ENCODE data around the gene MANBA. TPM values are rescaled to one million over a fixed set of nuclear protein-coding genes. Genes with fewer than 3 reads are reported as not detected.

The MANBA gene
- total and polyA plus RNA-seq, 12 donors = 8.9 to 47.7 (median 27.7) TPM

DNA sequence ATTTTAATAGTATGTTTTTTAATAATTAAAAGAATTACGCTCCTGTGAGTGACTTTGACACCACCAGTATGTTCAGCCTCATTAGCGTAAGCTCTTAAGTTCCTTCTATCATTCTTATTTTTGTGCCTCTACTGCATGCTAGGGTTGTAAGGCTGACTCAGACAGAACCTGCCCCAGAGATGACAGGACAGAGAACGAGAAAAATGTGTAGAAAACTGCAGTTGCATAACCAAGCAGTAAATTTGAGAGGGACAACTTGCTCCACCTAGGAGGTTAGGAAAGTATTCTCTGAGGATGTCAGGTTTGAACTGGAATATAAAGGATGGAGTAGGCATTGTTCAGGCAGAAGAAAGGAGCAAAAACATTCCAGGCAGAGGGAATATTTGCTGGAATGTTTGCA, 160.9 kb downstream of the MANBA start:
- TF ChIP-seq, protein P1, sequence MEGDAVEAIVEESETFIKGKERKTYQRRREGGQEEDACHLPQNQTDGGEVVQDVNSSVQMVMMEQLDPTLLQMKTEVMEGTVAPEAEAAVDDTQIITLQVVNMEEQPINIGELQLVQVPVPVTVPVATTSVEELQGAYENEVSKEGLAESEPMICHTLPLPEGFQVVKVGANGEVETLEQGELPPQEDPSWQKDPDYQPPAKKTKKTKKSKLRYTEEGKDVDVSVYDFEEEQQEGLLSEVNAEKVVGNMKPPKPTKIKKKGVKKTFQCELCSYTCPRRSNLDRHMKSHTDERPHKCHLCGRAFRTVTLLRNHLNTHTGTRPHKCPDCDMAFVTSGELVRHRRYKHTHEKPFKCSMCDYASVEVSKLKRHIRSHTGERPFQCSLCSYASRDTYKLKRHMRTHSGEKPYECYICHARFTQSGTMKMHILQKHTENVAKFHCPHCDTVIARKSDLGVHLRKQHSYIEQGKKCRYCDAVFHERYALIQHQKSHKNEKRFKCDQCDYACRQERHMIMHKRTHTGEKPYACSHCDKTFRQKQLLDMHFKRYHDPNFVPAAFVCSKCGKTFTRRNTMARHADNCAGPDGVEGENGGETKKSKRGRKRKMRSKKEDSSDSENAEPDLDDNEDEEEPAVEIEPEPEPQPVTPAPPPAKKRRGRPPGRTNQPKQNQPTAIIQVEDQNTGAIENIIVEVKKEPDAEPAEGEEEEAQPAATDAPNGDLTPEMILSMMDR (IDR thresholded peaks at IDR 0.05) = no peak
- Histone ChIP-seq H3K36me3 (peaks cover 0 to 100% (median 29%) of the 10 kb centered on the region in 9 donors), H3K4me1 (peaks cover 0 to 19% (median 6%) of the 10 kb centered on the region in 9 donors), H3K27me3 (no peaks in the 10 kb centered on the region), H3K27ac (no peak overlapping the region), H3K4me3 (no peak overlapping the region), H3K9me3 (no peaks in the 10 kb centered on the region)
- no peak for ATAC-seq
- no peak for DNase-seq
- intact Hi-C loops (cut with DNase I) = loop anchor here in 4 of 10 donors (10.0 kb wide), 3 partner anchors 95 to 495 kb away; partner anchors contain the start of genes BDH2 (in 1 of the 4) and NFKB1 (in 1 of the 4)
- 94 to 96% methylated on average over 3 of the region's 3 CpGs for WGBS, 2 donors

DNA sequence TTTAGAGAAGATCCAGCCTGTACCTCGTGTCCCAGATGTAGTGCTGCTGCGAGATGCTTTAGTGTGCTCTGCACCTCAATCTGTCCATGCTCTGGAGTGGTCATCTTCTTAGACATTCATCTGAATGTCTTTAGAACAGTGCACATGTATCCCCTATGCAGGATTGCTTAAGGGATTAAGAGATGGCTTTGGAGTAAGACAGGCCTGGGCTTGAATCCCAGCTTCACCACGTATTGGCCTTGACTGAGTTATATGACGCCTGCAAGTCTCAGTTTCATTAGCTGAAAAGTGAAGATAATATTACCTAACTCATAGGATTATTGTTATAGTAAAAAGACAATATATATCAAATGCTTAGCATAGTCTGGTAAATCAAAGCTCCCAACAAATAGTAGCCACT, 161.3 kb downstream of the MANBA start:
- no peak for DNase-seq
- intact Hi-C loops (cut with DNase I) = loop anchor here in 1 of 10 donors (10.0 kb wide), 1 partner anchor 145 kb away; no protein-coding TSS in a partner anchor
- TF ChIP-seq, protein P1 (IDR thresholded peaks at IDR 0.05) = no peak
- H3K27me3 ChIP-seq = no peaks in the 10 kb centered on the region
- 83 to 85% methylated on average over 4 of the region's 4 CpGs for WGBS, 2 donors
- H3K4me1 ChIP-seq = peaks cover 0 to 19% (median 6%) of the 10 kb centered on the region in 9 donors
- no peak for ATAC-seq
- H3K36me3 ChIP-seq = peaks cover 0 to 100% (median 25%) of the 10 kb centered on the region in 9 donors
- peak overlapping the region in 1 of 10 donors; percentile 48 for H3K27ac ChIP-seq
- H3K4me3 ChIP-seq = no peak overlapping the region
- H3K9me3 ChIP-seq = no peaks in the 10 kb centered on the region

DNA sequence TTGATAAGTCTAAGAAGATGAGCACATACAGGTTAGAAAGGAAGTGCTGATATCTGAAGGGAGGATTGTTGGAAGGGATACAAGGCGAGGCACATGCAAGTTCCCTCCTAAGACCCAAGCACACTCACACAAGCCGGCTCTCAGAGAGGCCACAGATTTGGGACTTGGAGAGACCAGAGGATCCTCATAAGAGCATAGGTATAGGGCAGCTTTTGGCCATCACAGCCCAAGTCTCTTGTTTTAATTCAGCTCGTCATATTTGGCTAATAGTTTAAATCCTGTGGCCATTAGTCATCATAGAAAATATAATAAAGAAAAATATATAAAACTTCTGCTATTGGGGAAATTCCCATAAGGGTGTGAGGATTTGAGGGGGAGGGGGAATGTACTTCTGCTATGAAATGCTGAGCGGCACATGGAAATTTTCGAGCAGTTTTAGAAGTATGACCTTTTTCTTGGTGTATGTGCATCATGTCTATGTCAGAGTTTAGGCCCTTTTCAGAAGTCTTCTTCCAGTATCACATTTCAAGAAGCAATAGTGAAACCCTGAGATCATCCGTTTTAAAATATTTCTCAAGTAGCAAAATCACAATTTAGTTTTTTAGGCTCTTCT, 161.9 kb downstream of the MANBA start:
- TF ChIP-seq, protein P1 (IDR thresholded peaks at IDR 0.05) = no peak
- Histone ChIP-seq H3K27ac (peak overlapping the region in 5 of 10 donors; percentile 11 to 53 (median 46)), H3K27me3 (no peaks in the 10 kb centered on the region), H3K36me3 (peaks cover 0 to 100% (median 21%) of the 10 kb centered on the region in 9 donors), H3K4me1 (peaks cover 0 to 19% (median 6%) of the 10 kb centered on the region in 9 donors), H3K9me3 (no peaks in the 10 kb centered on the region), H3K4me3 (no peak overlapping the region)
- WGBS, 2 donors = 83 to 86% methylated on average over 6 of the region's 6 CpGs
- ATAC-seq = peak in 2 of 8 donors; percentile 34 to 41
- intact Hi-C loops (cut with DNase I) = loop anchor here in 1 of 10 donors (10.0 kb wide), 1 partner anchor 144 kb away; no protein-coding TSS in a partner anchor
- DNase-seq = no peak

GRCh38 chr4:102598086-102598761, 162.5 kb downstream of the MANBA start:
- peak overlapping the region in 6 of 10 donors; percentile 11 to 53 (median 47) for H3K27ac ChIP-seq
- H3K27me3 ChIP-seq = no peaks in the 10 kb centered on the region
- DNase-seq (no peak), ATAC-seq (peak in 7 of 8 donors; percentile 42 to 79 (median 66))
- intact Hi-C loops (cut with DNase I) = loop anchor here in 1 of 10 donors (10.0 kb wide), 1 partner anchor 143 kb away; no protein-coding TSS in a partner anchor
- 65 to 74% methylated on average over 1 of the region's 1 CpG for WGBS, 2 donors
- no peaks in the 10 kb centered on the region for H3K9me3 ChIP-seq
- peaks cover 0 to 100% (median 21%) of the 10 kb centered on the region in 9 donors for H3K36me3 ChIP-seq
- no peak overlapping the region for H3K4me3 ChIP-seq
- TF ChIP-seq, protein P1 (IDR thresholded peaks at IDR 0.05) = no peak
- peaks cover 0 to 19% (median 6%) of the 10 kb centered on the region in 9 donors for H3K4me1 ChIP-seq

Data from heart right ventricle (tissue), 16 donors.